GM12891 (cell line): ENCODE data around the gene MTHFR.

Experiments
- DNase-seq: peaks from one replicate; pipeline ENCODE4 v3.0.0; 2011; ENCODE audit warnings: low spot score; ENCODE audit not compliant: insufficient read length
- FAIRE-seq: peaks from 2 replicates; lab custom pipeline; 2011; peaks lifted over from hg19 to GRCh38; lab: Jason Lieb, UNC
- PAX5 ChIP-seq: IDR thresholded peaks from 2 replicates; pipeline ENCODE4 v1.6.1; 2011; ENCODE audit warnings: low read length, moderate library complexity, mild to moderate bottlenecking; ENCODE audit not compliant: insufficient read depth, severe bottlenecking
- POLR2A ChIP-seq: IDR thresholded peaks from 2 replicates; pipeline ENCODE4 v1.6.1; 2011; ENCODE audit warnings: low read depth, low read length, control low read depth
- POLR2AphosphoS5 ChIP-seq: IDR thresholded peaks from 2 replicates; pipeline ENCODE4 v1.6.1; 2011; ENCODE audit warnings: low read depth, low read length, control low read depth
- POU2F2 ChIP-seq: IDR thresholded peaks from 2 replicates; pipeline ENCODE4 v1.6.1; 2011; ENCODE audit warnings: low read depth, mild to moderate bottlenecking, control low read depth, low read length, moderate library complexity
- SPI1 ChIP-seq: IDR thresholded peaks from 2 replicates; pipeline ENCODE4 v1.6.1; 2011; ENCODE audit warnings: low read depth, low read length, control low read depth
- TAF1 ChIP-seq: IDR thresholded peaks from 2 replicates; pipeline ENCODE4 v1.6.1; 2011; ENCODE audit warnings: low read depth, low read length, control low read depth

Gene MTHFR

GRCh38 chr1:11757047-11757446 lies 48.7 kb downstream of the MTHFR start:
- TF ChIP-seq PAX5 (no peak), POU2F2 (no peak), POLR2AphosphoS5 (no peak), TAF1 (no peak), SPI1 (no peak), POLR2A (no peak)
- DNase-seq = no peak
- FAIRE-seq = no peak

- FAIRE-seq (no peak), DNase-seq (no peak)
- TF ChIP-seq POU2F2 = no peak
- TF ChIP-seq SPI1 = no peak
- TF ChIP-seq POLR2AphosphoS5 = no peak
- no peak for TF ChIP-seq TAF1
- no peak for TF ChIP-seq POLR2A
- TF ChIP-seq PAX5 = no peak
These were observed 52.1 kb downstream of the MTHFR start for GRCh38 chr1:11753555-11754208.

- DNase-seq = no peak
- TF ChIP-seq POLR2A (no peak), SPI1 (no peak)
- FAIRE-seq = no peak
These were observed 53.2 kb downstream of the MTHFR start for GRCh38 chr1:11752359-11753088.

GRCh38 chr1:11751087-11751486 lies 54.7 kb downstream of the MTHFR start:
- FAIRE-seq (no peak), DNase-seq (no peak)
- TF ChIP-seq POLR2AphosphoS5 (no peak), POU2F2 (no peak), POLR2A (no peak), SPI1 (no peak), PAX5 (no peak), TAF1 (no peak)

GRCh38 chr1:11749996-11750395 lies 55.8 kb downstream of the MTHFR start:
- no peak for DNase-seq
- FAIRE-seq = no peak
- TF ChIP-seq PAX5 (no peak), POU2F2 (no peak), SPI1 (no peak), TAF1 (no peak), POLR2A (no peak), POLR2AphosphoS5 (no peak)

GRCh38 chr1:11749203-11749689 lies 56.5 kb downstream of the MTHFR start:
- peak; percentile 38 for FAIRE-seq
- peak; percentile 83 for DNase-seq
- no peak for TF ChIP-seq POLR2A
- no peak for TF ChIP-seq POLR2AphosphoS5
- TF ChIP-seq POU2F2 = no peak
- no peak for TF ChIP-seq SPI1
- TF ChIP-seq PAX5 = no peak
- no peak for TF ChIP-seq TAF1

GRCh38 chr1:11748294-11749202 lies 57.2 kb downstream of the MTHFR start:
- DNase-seq (no peak), FAIRE-seq (no peak)
- TF ChIP-seq SPI1 (no peak), POLR2AphosphoS5 (no peak), PAX5 (no peak)

- no peak for FAIRE-seq
- DNase-seq = no peak
- TF ChIP-seq POLR2AphosphoS5 = no peak
- TF ChIP-seq POU2F2 = no peak
- TF ChIP-seq SPI1 = no peak
- no peak for TF ChIP-seq POLR2A
- no peak for TF ChIP-seq PAX5
- TF ChIP-seq TAF1 = no peak
These were observed 58.8 kb downstream of the MTHFR start for GRCh38 chr1:11746795-11747487.

- FAIRE-seq = no peak
- DNase-seq = no peak
- TF ChIP-seq POLR2AphosphoS5 (no peak), POLR2A (no peak), POU2F2 (no peak), SPI1 (no peak), TAF1 (no peak), PAX5 (no peak)
These were observed 59.7 kb downstream of the MTHFR start for GRCh38 chr1:11746092-11746491.
